Gastrocnemius medialis (tissue), 4 donors: Measurements from ENCODE around the gene MYB. TPM values are rescaled to one million over a fixed set of nuclear protein-coding genes. Genes with fewer than 3 reads are reported as not detected.
"Not testable (repeated sequence)": the region's sequence is repeated elsewhere in the genome, so short reads cannot be mapped to it uniquely, and the experiment has no call there.

Experiments used
- ATAC-seq, 2 donors: fragments of 150-250 bp; one replicate each; pipeline ENCODE4 v1.9.1; 2016
- DNase-seq, 2 donors: peaks; one replicate each; pipeline ENCODE4 v3.0.0-alpha.2; 2019
- H3K27ac ChIP-seq, 4 donors: fragments of 200-600 bp; sonication (generic); 1 replicate in 1 of 4; 2 replicates in 3 of 4; pipeline ENCODE4 v1.5.1; 2016 to 2018; ENCODE audit warnings: mild to moderate bottlenecking in 2 of 4, moderate library complexity in 1 of 4
- H3K27me3 ChIP-seq, 3 donors: fragments of 200-600 bp; sonication (generic) in 2 of 3; 1 replicate in 1 of 3; 2 replicates in 2 of 3; pipeline versions ENCODE4 v1.5.1 to v1.6.0; 2016 to 2019; ENCODE audit warnings: mild to moderate bottlenecking in 1 of 3, moderate library complexity in 1 of 3
- H3K36me3 ChIP-seq, 2 donors: fragments of 200-600 bp; sonication (generic) in 1 of 2; one replicate each; pipeline ENCODE4 v1.5.1; 2017 to 2018
- H3K4me1 ChIP-seq, 2 donors: fragments of 200-600 bp; sonication (generic) in 1 of 2; one replicate each; pipeline ENCODE4 v1.5.1; 2016 to 2017; ENCODE audit warnings: mild to moderate bottlenecking in 2 of 2
- H3K4me3 ChIP-seq, 4 donors: fragments of 200-600 bp; sonication (generic) in 3 of 4; 1 replicate in 1 of 4; 2 replicates in 3 of 4; pipeline ENCODE4 v1.5.1; 2016 to 2019; ENCODE audit warnings: mild to moderate bottlenecking in 2 of 4
- H3K9me3 ChIP-seq, 3 donors: fragments of 200-600 bp; sonication (generic) in 2 of 3; 1 replicate in 1 of 3; 2 replicates in 2 of 3; pipeline ENCODE4 v1.5.1; 2016 to 2019
- CTCF ChIP-seq, 5 experiments: fragments of 450-650 bp in 3 of 5; fragments of 200-600 bp in 2 of 5; sonication (generic) in 2 of 5; IDR thresholded peaks in 4 of 5; conservative IDR thresholded peaks in 1 of 5; 1 replicate in 4 of 5; 2 replicates in 1 of 5; pipeline ENCODE4 v1.5.1; 2016 to 2019; ENCODE audit warnings: antibody characterized with exemption in 5 of 5, mild to moderate bottlenecking in 3 of 5, moderate library complexity in 3 of 5
- POLR2A ChIP-seq, 2 donors: fragments of 450-650 bp; IDR thresholded peaks; one replicate each; pipeline ENCODE4 v1.6.1; 2017; ENCODE audit warnings: antibody characterized with exemption in 2 of 2, mild to moderate bottlenecking in 2 of 2, moderate library complexity in 2 of 2
- in situ Hi-C, 4 donors: fragments of 200-750 bp; cut with MboI; loops; one replicate each; pipeline versions ENCODE4 v1.15.0 to v1.8.0; 2017; ENCODE audit warnings: low sequenced_read_pairs in 4 of 4
- intact Hi-C: fragments of 100-400 bp; cut with DNase I; formaldehyde crosslinking; loops from one replicate; pipeline ENCODE4 v1.15.1; 2023; ENCODE audit warnings: low total_unique reads
- total RNA-seq, 4 donors: library from RNA; depleted of rRNA; stranded (reverse); fragments of >200 nt; gene quantifications; one replicate each; pipeline versions ENCODE4 v1.1.0 to v1.2.3, GENCODE V29; 2016

The MYB gene
- total RNA-seq, 4 donors from 2014 or later: 0.13 to 0.16 (median 0.15) TPM; not detected in 1

DNA sequence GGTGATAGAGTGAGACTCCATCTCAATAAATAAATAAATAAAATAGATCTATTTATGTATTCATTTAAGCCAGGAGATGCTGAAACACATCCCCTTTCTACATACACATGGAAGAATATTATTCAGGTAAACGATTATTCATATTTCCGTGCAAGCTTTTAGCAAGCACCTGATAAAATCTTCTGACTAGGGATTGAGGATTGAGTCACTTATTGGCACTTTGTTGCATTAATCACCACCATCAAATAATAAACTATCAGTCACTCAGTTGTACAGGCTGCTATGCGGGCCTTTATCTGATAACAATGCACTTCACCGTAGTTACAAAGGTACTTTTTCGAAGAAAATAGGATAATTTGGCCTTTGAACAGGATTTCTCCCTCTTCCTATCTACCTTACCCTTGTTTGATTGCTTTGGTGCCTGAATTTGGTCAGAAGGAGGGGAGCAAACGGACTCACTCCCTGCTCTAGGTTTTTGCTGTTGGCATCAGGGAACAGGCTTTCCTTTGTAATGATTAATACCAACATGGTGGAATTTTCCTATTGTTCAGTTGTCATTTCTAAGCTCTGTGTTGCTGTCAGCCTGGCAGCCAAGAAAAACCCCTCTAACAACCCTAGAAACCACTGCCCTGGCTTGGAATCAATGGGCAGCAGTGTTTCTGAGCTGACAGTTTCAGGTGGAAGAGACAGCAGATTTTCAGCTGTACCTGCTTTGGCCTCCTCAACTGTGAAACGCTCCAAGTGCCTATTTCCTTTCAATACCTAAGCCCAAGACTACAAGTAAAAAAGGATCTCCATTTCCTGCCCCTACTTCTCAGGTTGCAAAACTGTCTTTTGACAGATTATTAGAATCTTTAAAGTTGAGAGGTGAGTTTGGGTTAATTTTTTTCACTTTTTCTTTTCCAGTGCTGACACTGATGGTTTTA is 63.0 kb downstream of the MYB start:
- ATAC-seq (no peak), DNase-seq (no peak)
- no peaks in the 10 kb centered on the region for H3K9me3 ChIP-seq
- TF ChIP-seq CTCF (IDR thresholded peaks at IDR 0.05 in 4 of 5, conservative IDR thresholded peaks at IDR 0.05 in 1 of 5) (no peak), POLR2A (IDR thresholded peaks at IDR 0.05) (no peak)
- in situ Hi-C loops: no loop called here
- H3K36me3 ChIP-seq: no peaks in the 10 kb centered on the region
- H3K27ac ChIP-seq: no peak overlapping the region
- intact Hi-C loops: no loop called here
- no peaks in the 10 kb centered on the region for H3K4me1 ChIP-seq
- H3K4me3 ChIP-seq: no peak overlapping the region
- H3K27me3 ChIP-seq: no peaks in the 10 kb centered on the region

GRCh38 chr6:135244805-135245204 is 63.7 kb downstream of the MYB start:
- TF ChIP-seq CTCF (IDR thresholded peaks at IDR 0.05 in 4 of 5, conservative IDR thresholded peaks at IDR 0.05 in 1 of 5) (no peak), POLR2A (IDR thresholded peaks at IDR 0.05) (no peak)
- DNase-seq (no peak), ATAC-seq (no peak)
- no peaks in the 10 kb centered on the region for H3K36me3 ChIP-seq
- no peaks in the 10 kb centered on the region for H3K9me3 ChIP-seq
- H3K27ac ChIP-seq: no peak overlapping the region
- intact Hi-C loops (no loop called here), in situ Hi-C loops (no loop called here)
- H3K27me3 ChIP-seq: no peaks in the 10 kb centered on the region
- no peaks in the 10 kb centered on the region for H3K4me1 ChIP-seq
- H3K4me3 ChIP-seq: no peak overlapping the region

DNA sequence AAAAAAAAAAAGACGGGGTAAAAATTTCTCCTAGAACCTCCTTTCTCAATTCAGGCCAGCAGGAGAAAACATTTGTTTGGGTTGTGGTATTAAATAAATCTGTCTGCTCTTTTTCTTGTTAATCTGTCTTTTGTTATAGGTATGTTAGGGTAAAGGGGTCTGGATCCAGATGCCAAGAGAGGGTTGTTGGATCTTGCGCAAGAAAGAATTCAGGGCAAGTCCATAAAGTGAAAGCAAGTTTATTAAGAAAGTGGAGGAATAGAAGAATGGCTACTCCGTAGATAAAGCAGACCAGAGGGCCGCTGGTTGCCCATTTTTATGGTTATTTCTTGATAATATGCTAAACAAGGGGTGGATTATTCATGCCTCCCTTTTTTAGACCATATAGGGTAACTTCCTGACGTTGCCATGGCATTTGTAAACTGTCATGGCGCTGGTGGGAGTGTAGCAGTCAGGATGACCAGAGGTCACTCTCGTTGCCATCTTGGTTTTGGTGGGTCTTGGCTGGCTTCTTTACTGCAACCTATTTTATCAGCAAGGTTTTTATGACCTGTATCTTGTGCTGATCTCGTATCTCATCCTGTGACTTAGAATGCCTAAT is 65.4 kb downstream of the MYB start:
- H3K36me3 ChIP-seq, intact Hi-C loops, H3K9me3 ChIP-seq, H3K27me3 ChIP-seq, H3K27ac ChIP-seq, DNase-seq, ATAC-seq, H3K4me3 ChIP-seq, in situ Hi-C loops, H3K4me1 ChIP-seq: not testable (repeated sequence)

DNA sequence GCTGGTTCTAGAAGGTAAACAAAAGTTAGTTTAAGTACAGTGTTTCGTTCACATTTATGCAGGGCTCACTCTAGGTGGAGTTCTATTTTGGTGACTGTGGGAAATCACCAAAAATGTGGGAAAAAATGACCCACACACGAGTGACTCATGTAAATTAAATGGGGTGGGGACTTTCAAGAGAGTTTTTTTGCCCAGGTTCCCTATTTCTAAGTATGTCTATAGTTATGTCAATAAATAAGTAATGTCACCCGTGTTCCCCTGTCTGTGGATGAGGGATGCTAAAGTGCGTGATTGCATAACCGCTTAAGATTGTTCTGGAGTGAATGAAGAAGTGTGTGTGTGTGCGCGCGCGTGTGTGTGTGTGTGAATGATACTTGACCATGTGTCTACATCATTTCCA is 69.1 kb downstream of the MYB start:
- no peaks in the 10 kb centered on the region for H3K36me3 ChIP-seq
- no peaks in the 10 kb centered on the region for H3K9me3 ChIP-seq
- H3K4me1 ChIP-seq: no peaks in the 10 kb centered on the region
- in situ Hi-C loops: no loop called here
- no peak overlapping the region for H3K27ac ChIP-seq
- intact Hi-C loops: no loop called here
- ATAC-seq (no peak), DNase-seq (no peak)
- TF ChIP-seq CTCF (IDR thresholded peaks at IDR 0.05 in 4 of 5, conservative IDR thresholded peaks at IDR 0.05 in 1 of 5) (no peak), POLR2A (IDR thresholded peaks at IDR 0.05) (no peak)
- H3K4me3 ChIP-seq: no peak overlapping the region
- no peaks in the 10 kb centered on the region for H3K27me3 ChIP-seq

- Histone ChIP-seq H3K27ac (no peak overlapping the region), H3K4me3 (no peak overlapping the region), H3K9me3 (no peaks in the 10 kb centered on the region), H3K27me3 (no peaks in the 10 kb centered on the region), H3K36me3 (no peaks in the 10 kb centered on the region), H3K4me1 (no peaks in the 10 kb centered on the region)
- intact Hi-C loops (no loop called here), in situ Hi-C loops (no loop called here)
- ATAC-seq: no peak
- no peak for TF ChIP-seq POLR2A (IDR thresholded peaks at IDR 0.05)
- no peak for TF ChIP-seq CTCF (IDR thresholded peaks at IDR 0.05 in 4 of 5, conservative IDR thresholded peaks at IDR 0.05 in 1 of 5)
- no peak for DNase-seq
Observed at GRCh38 chr6:135250751-135251497, 69.8 kb downstream of the MYB start.
